LNCAP (cell line): Measurements from ENCODE around the gene MED29.

ENCODE experiments used
- CTCF ChIP-seq: fragments of 450-650 bp; IDR thresholded peaks from 2 replicates; pipeline ENCODE4 v1.5.1; 2017; ENCODE audit warnings: mild to moderate bottlenecking

Gene MED29

GRCh38 chr19:39417463-39418181 is 26.4 kb downstream of the MED29 start:
- TF ChIP-seq CTCF = no peak

GRCh38 chr19:39419003-39419402 is 27.8 kb downstream of the MED29 start:
- no peak for TF ChIP-seq CTCF

GRCh38 chr19:39420769-39421168 is 29.6 kb downstream of the MED29 start:
- no peak for TF ChIP-seq CTCF

- TF ChIP-seq CTCF = no peak
These were observed 30.8 kb downstream of the MED29 start for GRCh38 chr19:39422020-39422419.

- TF ChIP-seq CTCF = no peak
These were observed 32.3 kb downstream of the MED29 start for GRCh38 chr19:39423258-39424086.

- no peak for TF ChIP-seq CTCF
These were observed 33.8 kb downstream of the MED29 start for GRCh38 chr19:39424934-39425333.

GRCh38 chr19:39425744-39426143 is 34.6 kb downstream of the MED29 start:
- TF ChIP-seq CTCF = no peak
